AG10803 (cell line): ENCODE results near the gene PARD6G.
"Not testable (repeated sequence)": the region's sequence is repeated elsewhere in the genome, so short reads cannot be mapped to it uniquely, and the experiment has no call there.

Experiments
- DNase-seq: peaks from one replicate; pipeline ENCODE4 v3.0.0; 2010; ENCODE audit warnings: low read depth
- H3K4me3 ChIP-seq: 2 replicates; pipeline ENCODE4 v1.5.1; 2011; ENCODE audit warnings: mild to moderate bottlenecking, low read length, control low read depth
- TF ChIP-seq, protein P1 (sequence below): conservative IDR thresholded peaks from 2 replicates; pipeline ENCODE4 v1.5.1; 2011; ENCODE audit warnings: mild to moderate bottlenecking, low read length, control low read depth, inconsistent platforms

PARD6G gene

DNA sequence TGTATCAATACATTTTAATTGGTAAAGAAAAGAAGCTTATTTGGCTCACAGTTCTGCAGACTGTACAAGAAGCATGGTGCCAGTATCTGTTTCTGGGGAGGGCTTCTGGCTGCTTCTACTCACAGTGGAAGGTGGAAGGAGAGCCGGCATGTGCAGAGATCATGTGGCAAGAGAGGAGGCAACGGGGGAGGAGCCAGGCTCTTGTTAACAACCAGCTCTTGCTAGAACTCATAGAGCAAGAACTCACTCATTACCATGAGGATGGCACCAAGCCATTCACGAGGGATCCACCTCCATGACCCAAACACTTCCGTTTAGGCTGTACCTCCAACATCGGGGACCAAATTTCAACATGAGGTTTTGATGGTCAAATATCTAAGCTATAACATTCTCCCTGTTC is 7.5 kb downstream of the PARD6G start:
- TF ChIP-seq, protein P1, sequence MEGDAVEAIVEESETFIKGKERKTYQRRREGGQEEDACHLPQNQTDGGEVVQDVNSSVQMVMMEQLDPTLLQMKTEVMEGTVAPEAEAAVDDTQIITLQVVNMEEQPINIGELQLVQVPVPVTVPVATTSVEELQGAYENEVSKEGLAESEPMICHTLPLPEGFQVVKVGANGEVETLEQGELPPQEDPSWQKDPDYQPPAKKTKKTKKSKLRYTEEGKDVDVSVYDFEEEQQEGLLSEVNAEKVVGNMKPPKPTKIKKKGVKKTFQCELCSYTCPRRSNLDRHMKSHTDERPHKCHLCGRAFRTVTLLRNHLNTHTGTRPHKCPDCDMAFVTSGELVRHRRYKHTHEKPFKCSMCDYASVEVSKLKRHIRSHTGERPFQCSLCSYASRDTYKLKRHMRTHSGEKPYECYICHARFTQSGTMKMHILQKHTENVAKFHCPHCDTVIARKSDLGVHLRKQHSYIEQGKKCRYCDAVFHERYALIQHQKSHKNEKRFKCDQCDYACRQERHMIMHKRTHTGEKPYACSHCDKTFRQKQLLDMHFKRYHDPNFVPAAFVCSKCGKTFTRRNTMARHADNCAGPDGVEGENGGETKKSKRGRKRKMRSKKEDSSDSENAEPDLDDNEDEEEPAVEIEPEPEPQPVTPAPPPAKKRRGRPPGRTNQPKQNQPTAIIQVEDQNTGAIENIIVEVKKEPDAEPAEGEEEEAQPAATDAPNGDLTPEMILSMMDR = no peak
- no peak for DNase-seq

DNA sequence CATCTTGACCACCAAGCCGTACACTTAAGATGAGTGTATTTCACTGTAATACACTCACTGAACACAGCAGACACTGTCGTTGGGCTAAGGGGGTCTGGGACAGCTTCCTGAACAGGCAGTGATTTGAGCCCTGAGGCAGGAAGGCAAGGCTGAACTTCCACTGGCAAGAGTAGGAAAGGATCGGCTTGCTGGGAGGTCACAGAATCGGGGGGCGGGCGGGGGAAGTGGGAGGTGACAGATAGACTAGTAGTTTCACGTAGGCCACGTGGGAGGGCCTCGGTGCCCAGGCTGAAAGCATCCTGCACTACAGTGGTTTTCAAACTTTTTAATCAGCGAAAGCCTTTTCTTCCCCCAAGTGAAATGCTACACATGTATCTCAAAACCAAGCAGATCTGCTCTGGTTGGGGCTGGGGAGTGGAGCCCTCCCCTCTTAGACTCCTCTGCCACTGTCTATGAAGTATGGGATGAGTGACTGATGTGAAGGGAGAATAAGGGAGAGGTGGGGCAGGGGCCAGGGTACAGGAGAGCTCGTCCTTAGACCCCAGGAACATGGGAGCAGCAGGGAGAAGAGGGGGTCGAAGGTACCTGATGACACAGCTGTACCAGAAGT is 8.6 kb downstream of the PARD6G start:
- DNase-seq = no peak
- TF ChIP-seq, protein P1 = no peak
- H3K4me3 ChIP-seq = no peak overlapping the region

More for the DNA sequence above, 7.5 kb downstream of the PARD6G start:
- no peak overlapping the region for H3K4me3 ChIP-seq

DNA sequence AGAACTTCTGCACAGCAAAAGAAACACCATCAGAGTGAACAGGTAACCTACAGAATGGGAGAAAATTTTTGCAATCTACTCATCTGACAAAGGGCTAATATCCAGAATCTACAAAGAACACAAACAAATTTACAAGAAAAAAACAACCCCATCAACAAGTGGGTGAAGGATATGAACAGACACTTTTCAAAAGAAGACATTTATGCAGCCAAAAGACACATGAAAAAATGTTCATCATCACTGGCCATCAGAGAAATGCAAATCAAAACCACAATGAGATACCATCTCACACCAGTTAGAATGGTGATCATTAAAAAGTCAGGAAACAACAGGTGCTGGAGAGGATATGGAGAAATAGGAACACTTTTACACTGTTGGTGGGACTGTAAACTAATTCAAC is 9.8 kb downstream of the PARD6G start:
- not testable (repeated sequence) for DNase-seq, H3K4me3 ChIP-seq

DNA sequence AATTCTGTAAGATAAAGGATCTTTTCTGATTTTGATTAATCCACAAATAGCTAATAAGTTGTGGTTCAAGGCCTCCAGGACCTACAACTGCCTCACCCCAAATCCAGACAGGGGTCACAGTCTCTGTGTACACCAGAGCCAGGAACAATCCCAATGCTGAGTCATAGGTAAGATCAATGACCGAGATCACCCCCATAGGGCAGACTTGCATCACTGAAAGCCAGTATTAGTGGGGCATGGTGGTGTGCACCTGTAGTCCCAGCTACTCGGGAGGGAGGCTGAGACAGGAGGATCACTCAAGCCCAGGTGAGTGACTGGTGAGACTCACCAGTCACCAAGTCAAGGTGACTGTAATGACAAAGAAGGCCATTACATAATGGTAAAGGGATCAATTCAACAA is 12.9 kb downstream of the PARD6G start:
- no peak for DNase-seq
- TF ChIP-seq, protein P1 = no peak
- H3K4me3 ChIP-seq = no peak overlapping the region

DNA sequence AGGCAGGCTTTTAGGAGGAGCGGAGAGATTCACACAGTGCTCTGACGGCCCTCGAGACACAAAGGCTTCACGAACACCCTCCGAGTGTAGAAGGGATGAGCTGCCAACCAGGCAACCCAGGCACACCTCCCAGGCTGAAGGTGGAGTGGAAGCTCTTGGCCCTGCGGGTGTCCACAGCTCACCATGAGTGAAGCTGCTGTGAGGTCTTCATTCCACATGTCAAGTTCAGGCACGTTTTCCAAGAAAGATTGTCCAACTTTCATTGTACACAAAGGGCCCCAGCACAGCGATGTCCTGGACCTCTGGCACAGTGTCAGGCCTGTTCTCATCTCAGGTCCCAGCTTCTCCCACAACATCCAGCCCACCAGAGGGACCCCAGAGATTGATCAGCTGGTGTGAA is 13.4 kb downstream of the PARD6G start:
- no peak for DNase-seq
- H3K4me3 ChIP-seq = no peak overlapping the region
- TF ChIP-seq, protein P1 = no peak

DNA sequence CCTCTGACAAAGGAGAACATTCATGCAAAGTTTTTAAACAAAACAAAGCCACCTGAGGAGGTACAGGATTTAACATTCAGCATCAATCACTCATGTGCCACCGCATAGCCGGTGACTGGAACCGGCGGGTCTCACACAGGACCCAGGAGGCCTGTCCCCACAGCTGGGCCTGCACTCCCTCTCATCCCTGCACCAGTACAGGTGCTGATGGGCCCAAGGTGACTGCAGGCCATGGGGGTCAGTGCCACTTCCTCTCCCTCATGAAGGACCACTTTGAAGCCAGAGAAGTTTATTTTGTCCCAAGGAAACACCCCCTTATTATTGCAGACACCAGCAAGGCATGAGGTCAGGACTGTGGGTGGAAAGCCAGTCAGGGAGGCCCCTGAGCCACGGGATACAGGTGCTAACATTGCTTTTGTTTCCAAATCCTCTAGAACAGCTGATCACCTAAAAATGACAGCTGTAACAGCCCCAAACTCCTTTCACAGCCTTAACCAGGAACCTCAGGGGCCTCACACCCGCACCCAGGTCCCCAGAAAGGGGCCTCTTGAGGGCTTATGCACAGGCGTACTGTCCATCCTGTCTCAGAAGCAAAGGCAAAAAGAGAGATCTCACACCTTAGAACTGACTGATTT is 14.0 kb downstream of the PARD6G start:
- no peak overlapping the region for H3K4me3 ChIP-seq
- DNase-seq = no peak
- TF ChIP-seq, protein P1 = no peak

DNA sequence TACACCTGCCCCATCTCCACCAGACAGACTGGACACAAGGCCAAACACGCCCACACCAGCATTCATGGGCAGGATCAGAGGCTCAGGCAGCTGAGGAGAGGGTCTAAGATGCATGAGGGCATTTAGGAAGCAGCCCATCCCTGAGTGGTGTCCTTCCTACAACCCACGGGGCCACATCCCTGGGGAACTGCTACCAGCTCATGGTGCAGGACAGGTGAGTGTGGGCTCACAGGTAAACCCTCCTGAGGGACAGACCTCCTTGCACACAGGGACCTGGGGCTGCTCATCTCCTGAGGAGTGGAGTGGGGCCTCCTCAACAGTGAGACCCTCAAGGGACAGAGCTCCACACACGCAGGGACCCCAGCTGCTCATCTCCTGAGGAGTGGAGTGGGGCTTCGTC is 14.6 kb downstream of the PARD6G start:
- TF ChIP-seq, protein P1 = no peak
- no peak for DNase-seq
- H3K4me3 ChIP-seq = no peak overlapping the region
